Smooth muscle cell (in vitro differentiated cells): ENCODE results near the gene DIPK1B. TPM values are rescaled to one million over a fixed set of nuclear protein-coding genes. Genes with fewer than 3 reads are reported as not detected.

Experiments used
- DNase-seq: peaks from one replicate; lab custom pipeline; 2025; ENCODE audit not compliant: unreplicated experiment; lab: John Stamatoyannopoulos, UW
- H2AFZ ChIP-seq: fragments of 200-600 bp; sonication (generic); 2 replicates; pipeline ENCODE4 v1.6.0; 2016; ENCODE audit warnings: antibody characterized with exemption, low read depth, mild to moderate bottlenecking
- H3F3A ChIP-seq: fragments of 200-600 bp; sonication (generic); 2 replicates; pipeline ENCODE4 v1.6.0; 2017; ENCODE audit warnings: antibody characterized with exemption, low read depth
- H3K27ac ChIP-seq: fragments of 200-600 bp; sonication (generic); 2 replicates; pipeline ENCODE4 v1.5.1; 2016; ENCODE audit warnings: low read depth, mild to moderate bottlenecking
- H3K27me3 ChIP-seq: fragments of 200-600 bp; sonication (generic); 2 replicates; pipeline ENCODE4 v1.6.1; 2016; ENCODE audit warnings: low read depth, mild to moderate bottlenecking
- H3K36me3 ChIP-seq: fragments of 200-600 bp; sonication (generic); 2 replicates; pipeline ENCODE4 v1.5.1; 2016; ENCODE audit warnings: low read depth
- H3K4me1 ChIP-seq: fragments of 200-600 bp; sonication (generic); 2 replicates; pipeline ENCODE4 v1.5.1; 2016; ENCODE audit warnings: low read depth
- H3K4me2 ChIP-seq: fragments of 200-600 bp; sonication (generic); 2 replicates; pipeline ENCODE4 v1.6.0; 2016; ENCODE audit warnings: mild to moderate bottlenecking
- H3K4me3 ChIP-seq: fragments of 200-600 bp; sonication (generic); 2 replicates; pipeline ENCODE4 v1.5.1; 2016; ENCODE audit warnings: mild to moderate bottlenecking
- H3K79me2 ChIP-seq: fragments of 200-600 bp; sonication (generic); 2 replicates; pipeline ENCODE4 v1.6.0; 2016; ENCODE audit warnings: low read depth, mild to moderate bottlenecking
- H3K9ac ChIP-seq: fragments of 200-600 bp; sonication (generic); 2 replicates; pipeline ENCODE4 v1.6.0; 2016; ENCODE audit warnings: low read depth
- H3K9me3 ChIP-seq: fragments of 200-600 bp; sonication (generic); replicated peaks from 2 replicates; pipeline ENCODE4 v1.5.1; 2016; ENCODE audit warnings: low read depth
- H4K20me1 ChIP-seq: fragments of 200-600 bp; sonication (generic); 2 replicates; pipeline ENCODE4 v1.6.0; 2016; ENCODE audit warnings: low read depth
- WGBS: methylation state at CpG from one replicate; pipeline ENCODE4 v1.1.7; 2016; ENCODE audit warnings: low lambda C conversion rate; 5-methylcytosine and 5-hydroxymethylcytosine counted together
- polyA plus RNA-seq: library from polyadenylated mRNA; unstranded; fragments of >200 nt; fragmentation: Nextera tagmentation; extraction: Ambion mirVana; gene quantifications from 2 replicates; pipeline ENCODE4 v1.2.1, GENCODE V29; 2016
- total RNA-seq: library from RNA; depleted of rRNA; stranded (reverse); fragments of >200 nt; gene quantifications from 2 replicates; pipeline ENCODE4 v1.2.3, GENCODE V29; 2014
- TF ChIP-seq, protein P1 (sequence below): fragments of 200-600 bp; sonication (generic); IDR thresholded peaks from 2 replicates; pipeline ENCODE4 v1.5.1; 2017; ENCODE audit warnings: borderline replicate concordance, mild to moderate bottlenecking, antibody characterized with exemption; ENCODE audit not compliant: insufficient read depth, poor library complexity, severe bottlenecking

The DIPK1B gene
- total and polyA plus RNA-seq, 2 experiments from 2014 or later = 14.6 to 58.5 TPM

DNA sequence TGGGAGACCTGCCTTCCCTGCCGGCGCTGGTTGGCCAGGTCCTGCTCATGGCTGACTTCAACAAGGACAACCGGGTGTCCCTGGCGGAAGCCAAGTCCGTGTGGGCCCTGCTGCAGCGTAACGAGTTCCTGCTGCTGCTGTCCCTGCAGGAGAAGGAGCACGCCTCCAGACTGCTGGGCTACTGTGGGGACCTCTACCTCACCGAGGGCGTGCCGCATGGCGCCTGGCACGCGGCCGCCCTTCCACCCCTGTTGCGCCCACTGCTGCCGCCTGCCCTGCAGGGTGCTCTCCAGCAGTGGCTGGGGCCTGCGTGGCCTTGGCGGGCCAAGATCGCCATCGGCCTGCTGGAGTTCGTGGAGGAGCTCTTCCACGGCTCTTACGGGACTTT lies 10.6 kb downstream of the DIPK1B start:
- H3K79me2 ChIP-seq = peaks cover 14% of the 10 kb centered on the region
- H3F3A ChIP-seq = no peaks in the 10 kb centered on the region
- no peak overlapping the region for H3K27ac ChIP-seq
- no peak overlapping the region for H3K4me2 ChIP-seq
- TF ChIP-seq, protein P1, sequence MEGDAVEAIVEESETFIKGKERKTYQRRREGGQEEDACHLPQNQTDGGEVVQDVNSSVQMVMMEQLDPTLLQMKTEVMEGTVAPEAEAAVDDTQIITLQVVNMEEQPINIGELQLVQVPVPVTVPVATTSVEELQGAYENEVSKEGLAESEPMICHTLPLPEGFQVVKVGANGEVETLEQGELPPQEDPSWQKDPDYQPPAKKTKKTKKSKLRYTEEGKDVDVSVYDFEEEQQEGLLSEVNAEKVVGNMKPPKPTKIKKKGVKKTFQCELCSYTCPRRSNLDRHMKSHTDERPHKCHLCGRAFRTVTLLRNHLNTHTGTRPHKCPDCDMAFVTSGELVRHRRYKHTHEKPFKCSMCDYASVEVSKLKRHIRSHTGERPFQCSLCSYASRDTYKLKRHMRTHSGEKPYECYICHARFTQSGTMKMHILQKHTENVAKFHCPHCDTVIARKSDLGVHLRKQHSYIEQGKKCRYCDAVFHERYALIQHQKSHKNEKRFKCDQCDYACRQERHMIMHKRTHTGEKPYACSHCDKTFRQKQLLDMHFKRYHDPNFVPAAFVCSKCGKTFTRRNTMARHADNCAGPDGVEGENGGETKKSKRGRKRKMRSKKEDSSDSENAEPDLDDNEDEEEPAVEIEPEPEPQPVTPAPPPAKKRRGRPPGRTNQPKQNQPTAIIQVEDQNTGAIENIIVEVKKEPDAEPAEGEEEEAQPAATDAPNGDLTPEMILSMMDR = no peak
- no peak overlapping the region for H3K9ac ChIP-seq
- H3K36me3 ChIP-seq = no peaks in the 10 kb centered on the region
- WGBS = 96% methylated on average over 24 of the region's 24 CpGs
- no peak overlapping the region for H3K4me3 ChIP-seq
- no peaks in the 10 kb centered on the region for H3K27me3 ChIP-seq
- peaks cover 13% of the 10 kb centered on the region for H3K4me1 ChIP-seq
- no peaks in the 10 kb centered on the region for H3K9me3 ChIP-seq
- no peak overlapping the region for H2AFZ ChIP-seq
- DNase-seq = no peak
- peaks cover 98% of the 10 kb centered on the region for H4K20me1 ChIP-seq

DNA sequence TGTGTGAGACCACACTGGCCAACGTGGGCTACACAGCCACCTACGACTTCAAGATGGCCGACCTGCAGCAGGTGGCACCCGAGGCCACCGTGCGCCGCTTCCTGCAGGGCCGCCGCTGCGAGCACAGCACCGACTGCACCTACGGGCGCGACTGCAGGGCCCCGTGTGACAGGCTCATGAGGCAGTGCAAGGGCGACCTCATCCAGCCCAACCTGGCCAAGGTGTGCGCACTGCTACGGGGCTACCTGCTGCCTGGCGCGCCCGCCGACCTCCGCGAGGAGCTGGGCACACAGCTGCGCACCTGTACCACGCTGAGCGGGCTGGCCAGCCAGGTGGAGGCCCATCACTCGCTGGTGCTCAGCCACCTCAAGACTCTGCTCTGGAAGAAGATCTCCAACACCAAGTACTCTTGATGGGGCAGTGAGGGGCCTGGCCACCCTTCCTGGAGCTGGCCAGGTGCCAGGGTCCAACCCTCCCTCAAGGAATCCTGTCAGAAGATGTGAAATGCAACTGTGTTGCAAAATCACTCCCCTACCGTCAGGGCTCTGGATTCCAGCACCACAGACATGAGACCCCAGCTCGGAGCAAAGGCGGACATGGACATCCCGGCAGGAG lies 11.1 kb downstream of the DIPK1B start:
- peaks cover 18% of the 10 kb centered on the region for H3K79me2 ChIP-seq
- TF ChIP-seq, protein P1 = no peak
- no peak overlapping the region for H3K27ac ChIP-seq
- H3K36me3 ChIP-seq = no peaks in the 10 kb centered on the region
- H3K9ac ChIP-seq = no peak overlapping the region
- H4K20me1 ChIP-seq = peaks cover 93% of the 10 kb centered on the region
- no peak overlapping the region for H3K4me3 ChIP-seq
- DNase-seq = no peak
- H2AFZ ChIP-seq = no peak overlapping the region
- peaks cover 16% of the 10 kb centered on the region for H3K4me1 ChIP-seq
- H3K4me2 ChIP-seq = no peak overlapping the region
- no peaks in the 10 kb centered on the region for H3F3A ChIP-seq
- WGBS = 95% methylated on average over 32 of the region's 32 CpGs
- no peaks in the 10 kb centered on the region for H3K27me3 ChIP-seq
- no peaks in the 10 kb centered on the region for H3K9me3 ChIP-seq

DNA sequence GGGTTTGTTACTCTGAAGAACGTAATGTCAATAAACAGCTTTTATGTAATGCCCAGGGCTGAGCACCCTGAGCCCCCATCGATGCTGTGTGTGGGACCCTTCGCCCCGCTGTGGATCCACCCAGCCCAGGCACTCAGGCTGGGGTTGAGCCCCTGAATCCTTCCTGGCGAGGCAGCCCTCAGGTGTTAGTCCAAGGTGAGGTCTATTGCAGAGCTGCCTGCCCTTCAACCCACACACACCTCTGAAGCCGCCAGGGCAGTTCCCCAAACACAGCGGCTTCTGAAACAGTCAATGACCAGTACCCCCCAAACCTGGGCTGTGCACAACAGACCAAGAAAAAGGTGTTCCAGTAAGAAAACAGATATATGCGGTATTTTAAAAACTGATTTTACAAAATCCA lies 11.6 kb downstream of the DIPK1B start:
- H3K36me3 ChIP-seq = no peaks in the 10 kb centered on the region
- H3K4me1 ChIP-seq = peaks cover 17% of the 10 kb centered on the region
- no peak overlapping the region for H2AFZ ChIP-seq
- H3K9ac ChIP-seq = no peak overlapping the region
- H3K79me2 ChIP-seq = peaks cover 22% of the 10 kb centered on the region
- no peaks in the 10 kb centered on the region for H3F3A ChIP-seq
- TF ChIP-seq, protein P1 = no peak
- WGBS = 95% methylated on average over 8 of the region's 8 CpGs
- peaks cover 89% of the 10 kb centered on the region for H4K20me1 ChIP-seq
- H3K9me3 ChIP-seq = no peaks in the 10 kb centered on the region
- no peak for DNase-seq
- no peak overlapping the region for H3K4me2 ChIP-seq
- H3K27me3 ChIP-seq = no peaks in the 10 kb centered on the region
- H3K27ac ChIP-seq = no peak overlapping the region
- H3K4me3 ChIP-seq = no peak overlapping the region

DNA sequence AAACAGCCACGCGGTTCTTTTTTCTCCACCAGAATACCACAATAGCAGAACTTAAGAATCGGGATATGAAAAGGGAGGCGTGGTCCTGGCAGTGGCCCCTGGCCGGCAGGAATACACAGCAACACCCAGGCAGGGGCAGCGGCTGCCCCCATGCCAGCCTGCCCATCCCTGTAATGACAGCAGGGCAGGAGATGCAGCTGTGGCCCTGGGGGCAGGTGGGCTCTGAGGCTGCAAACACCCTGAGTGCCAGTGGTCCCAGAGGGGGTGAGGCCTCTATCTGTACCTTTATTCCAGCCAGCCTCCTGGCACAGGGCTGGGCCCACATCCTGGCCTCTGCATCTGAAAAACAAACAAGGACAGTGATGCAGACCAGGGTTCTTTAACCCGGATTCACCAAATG lies 12.4 kb downstream of the DIPK1B start:
- no peaks in the 10 kb centered on the region for H3F3A ChIP-seq
- H3K4me1 ChIP-seq = peaks cover 17% of the 10 kb centered on the region
- no peaks in the 10 kb centered on the region for H3K27me3 ChIP-seq
- no peak overlapping the region for H3K9ac ChIP-seq
- no peaks in the 10 kb centered on the region for H3K36me3 ChIP-seq
- peaks cover 86% of the 10 kb centered on the region for H4K20me1 ChIP-seq
- 98% methylated on average over 7 of the region's 7 CpGs for WGBS
- H3K4me3 ChIP-seq = no peak overlapping the region
- no peaks in the 10 kb centered on the region for H3K9me3 ChIP-seq
- no peak overlapping the region for H2AFZ ChIP-seq
- H3K4me2 ChIP-seq = no peak overlapping the region
- peaks cover 28% of the 10 kb centered on the region for H3K79me2 ChIP-seq
- DNase-seq = no peak
- TF ChIP-seq, protein P1 = no peak
- no peak overlapping the region for H3K27ac ChIP-seq
